A549 (cell line): ENCODE results near the gene HLCS. TPM values are rescaled to one million over a fixed set of nuclear protein-coding genes. Genes with fewer than 3 reads are reported as not detected.

Experiments
- ATAC-seq, 2 experiments: fragments of 200-7000 bp in 1 of 2; fragments of >200 bp in 1 of 2; cut with Nextera tagmentation in 1 of 2; cut with Tn5 transposase in 1 of 2; 3 replicates each; pipeline versions ENCODE4 v1.8.0 to v1.9.1; 2018 to 2020; ENCODE audit warnings: mild to moderate bottlenecking in 1 of 2, moderate library complexity in 1 of 2
- CTCF ChIA-PET: fragments of 300-600 bp; sonication (Branson Sonifier 250); formaldehyde crosslinking; extraction: SDS; loops from one replicate; lab custom pipeline; 2021; ENCODE audit warnings: antibody characterized with exemption, inconsistent platforms; lab: Yijun Ruan, JAX
- POLR2A ChIA-PET: fragments of 350-600 bp; formaldehyde crosslinking; extraction: SDS; loops from one replicate; lab custom pipeline; 2021; ENCODE audit warnings: antibody characterized with exemption, inconsistent platforms; lab: Yijun Ruan, JAX
- DNase-seq, 2 experiments: peaks; one replicate each; pipeline versions ENCODE4 v3.0.0 to v3.0.0-alpha.2; 2011 to 2016; ENCODE audit warnings: low read depth in 1 of 2, low spot score in 1 of 2
- FAIRE-seq: peaks from 2 replicates; lab custom pipeline; 2011; peaks lifted over from hg19 to GRCh38; lab: Jason Lieb, UNC
- H3K27ac ChIP-seq, 2 experiments: fragments of >200 bp; sonication (Bioruptor Twin); formaldehyde crosslinking; 3 replicates each; pipeline ENCODE4 v1.5.1; 2016 to 2017
- H3K4me1 ChIP-seq: fragments of >200 bp; sonication (Bioruptor Twin); formaldehyde crosslinking; 3 replicates; pipeline ENCODE4 v1.6.1; 2016
- H3K4me2 ChIP-seq: fragments of >200 bp; sonication (Bioruptor Twin); formaldehyde crosslinking; 3 replicates; pipeline ENCODE4 v1.6.1; 2016
- H3K4me3 ChIP-seq: fragments of >200 bp; sonication (Bioruptor Twin); formaldehyde crosslinking; 3 replicates; pipeline ENCODE4 v1.5.1; 2016
- H3K9me3 ChIP-seq: fragments of >200 bp; sonication (Bioruptor Twin); formaldehyde crosslinking; 3 replicates; pipeline ENCODE4 v1.6.1; 2016
- BHLHE40 ChIP-seq: IDR thresholded peaks from 2 replicates; pipeline ENCODE4 v1.6.1; 2012; ENCODE audit warnings: low read depth, low read length, inconsistent platforms
- CBX2 ChIP-seq: fragments of 200-600 bp; sonication (generic); IDR thresholded peaks from 2 replicates; pipeline ENCODE4 v1.6.1; 2016; ENCODE audit warnings: low read depth, mild to moderate bottlenecking, borderline replicate concordance
- CBX8 ChIP-seq: fragments of 200-600 bp; sonication (generic); IDR thresholded peaks from 2 replicates; pipeline ENCODE4 v1.6.1; 2016
- CEBPB ChIP-seq, 2 experiments: fragments of >200 bp in 1 of 2; sonication (Bioruptor Twin) in 1 of 2; formaldehyde crosslinking in 1 of 2; IDR thresholded peaks; 2 replicates each; pipeline ENCODE4 v1.6.1; 2012 to 2016
- CHD2 ChIP-seq: fragments of 150-350 bp; IDR thresholded peaks from 2 replicates; pipeline ENCODE4 v1.6.1; 2014; ENCODE audit warnings: low read length; ENCODE audit not compliant: partially characterized antibody
- CHD4 ChIP-seq: fragments of 200-600 bp; sonication (generic); IDR thresholded peaks from 2 replicates; pipeline ENCODE4 v1.6.1; 2016; ENCODE audit warnings: antibody characterized with exemption, mild to moderate bottlenecking, borderline replicate concordance
- EHMT2 ChIP-seq: fragments of 200-600 bp; sonication (generic); IDR thresholded peaks from 2 replicates; pipeline ENCODE4 v1.6.1; 2016; ENCODE audit warnings: antibody characterized with exemption, low read depth, mild to moderate bottlenecking, moderate library complexity
- FOXS1 ChIP-seq: fragments of 250-450 bp; sonication (Bioruptor Pico); IDR thresholded peaks from 2 replicates; pipeline ENCODE4 v1.5.0; 2020; ENCODE audit warnings: mild to moderate bottlenecking, moderate library complexity
- HDAC2 ChIP-seq: fragments of 200-600 bp; sonication (generic); IDR thresholded peaks from 2 replicates; pipeline ENCODE4 v1.6.1; 2016
- HEYL ChIP-seq: fragments of 250-450 bp; sonication (Bioruptor Pico); IDR thresholded peaks from 2 replicates; pipeline ENCODE4 v1.8.0; 2021; ENCODE audit warnings: mild to moderate bottlenecking, moderate library complexity
- HOXA7 ChIP-seq: fragments of 250-450 bp; sonication (Bioruptor Pico); IDR thresholded peaks from 2 replicates; pipeline ENCODE4 v1.5.0; 2020; ENCODE audit warnings: mild to moderate bottlenecking, moderate library complexity
- HOXB5 ChIP-seq: fragments of 250-450 bp; sonication (Bioruptor Pico); IDR thresholded peaks from 2 replicates; pipeline ENCODE4 v1.5.0; 2020; ENCODE audit warnings: mild to moderate bottlenecking, moderate library complexity
- KDM5A ChIP-seq: fragments of 200-600 bp; sonication (generic); IDR thresholded peaks from 2 replicates; pipeline ENCODE4 v1.6.1; 2016; ENCODE audit warnings: antibody characterized with exemption, mild to moderate bottlenecking
- NFE2L2 ChIP-seq: fragments of 150-350 bp; conservative IDR thresholded peaks from 2 replicates; pipeline ENCODE4 v1.6.1; 2014; ENCODE audit warnings: low read length
- NPAS2 ChIP-seq: fragments of 250-450 bp; sonication (Bioruptor Pico); IDR thresholded peaks from 2 replicates; pipeline ENCODE4 v1.8.0; 2022; ENCODE audit warnings: mild to moderate bottlenecking, moderate library complexity, borderline replicate concordance
- NR3C1 ChIP-seq: fragments of >200 bp; sonication (Bioruptor Twin); formaldehyde crosslinking; IDR thresholded peaks from 3 replicates; pipeline ENCODE4 v1.6.1; 2017
- POLR2AphosphoS2 ChIP-seq: conservative IDR thresholded peaks from 2 replicates; pipeline ENCODE4 v1.6.1; 2012; ENCODE audit warnings: low read length, improper control_type of control experiment, inconsistent platforms
- RARB ChIP-seq: fragments of 250-450 bp; sonication (Bioruptor Pico); IDR thresholded peaks from 2 replicates; pipeline ENCODE4 v1.8.0; 2021; ENCODE audit warnings: mild to moderate bottlenecking, moderate library complexity
- RCOR1 ChIP-seq: fragments of 150-350 bp; IDR thresholded peaks from 2 replicates; pipeline ENCODE4 v1.6.1; 2014; ENCODE audit warnings: antibody characterized with exemption, low read length, low read depth
- RFX5 ChIP-seq: fragments of 450-650 bp; IDR thresholded peaks from 2 replicates; pipeline ENCODE4 v1.7.1; 2014; ENCODE audit warnings: antibody characterized with exemption, mild to moderate bottlenecking, moderate library complexity
- TFCP2L1 ChIP-seq: fragments of 250-450 bp; sonication (Bioruptor Pico); IDR thresholded peaks from 2 replicates; pipeline ENCODE4 v1.5.0; 2021; ENCODE audit warnings: mild to moderate bottlenecking
- TP53 ChIP-seq: fragments of 250-450 bp; sonication (Bioruptor Pico); IDR thresholded peaks from 2 replicates; pipeline ENCODE4 v1.5.0; 2021; ENCODE audit warnings: mild to moderate bottlenecking, moderate library complexity
- WGBS: methylation state at CpG from one replicate; pipeline ENCODE4 v1.1.6; 2017; ENCODE audit errors: missing lambda C conversion rate; 5-methylcytosine and 5-hydroxymethylcytosine counted together
- polyA plus RNA-seq, 4 experiments: library from polyadenylated mRNA; depleted of rRNA in 3 of 4; stranded (reverse); fragments of >200 nt; fragmentation: RNase III in 1 of 4; extraction: RNeasy Plus Mini Kit Qiagen cat#74134 plus additional on column Dnase treatment in 1 of 4; gene quantifications; 2 replicates in 3 of 4; 3 replicates in 1 of 4; pipeline ENCODE4 v1.2.3, GENCODE V29; 2011 to 2017
- TF ChIP-seq, protein P1 (sequence below): IDR thresholded peaks from 2 replicates; pipeline ENCODE4 v1.6.1; 2012; ENCODE audit warnings: low read depth, borderline replicate concordance
- TF ChIP-seq, protein P2 (sequence below): fragments of >200 bp; sonication (Bioruptor Twin); formaldehyde crosslinking; IDR thresholded peaks from 3 replicates; pipeline ENCODE4 v1.6.1; 2016
- TF ChIP-seq, protein P3 (sequence below): fragments of 150-350 bp; IDR thresholded peaks from 2 replicates; pipeline ENCODE4 v1.6.1; 2014; ENCODE audit warnings: low read depth, mild to moderate bottlenecking, low read length
- TF ChIP-seq, protein P4 (sequence below): fragments of 450-650 bp; IDR thresholded peaks from 2 replicates; pipeline ENCODE4 v1.6.1; 2014; ENCODE audit warnings: antibody characterized with exemption

HLCS gene
- polyA plus RNA-seq, 2 of the 4 experiments (the other 2 are of a cell fraction) = 8.4 to 24.3 TPM

DNA sequence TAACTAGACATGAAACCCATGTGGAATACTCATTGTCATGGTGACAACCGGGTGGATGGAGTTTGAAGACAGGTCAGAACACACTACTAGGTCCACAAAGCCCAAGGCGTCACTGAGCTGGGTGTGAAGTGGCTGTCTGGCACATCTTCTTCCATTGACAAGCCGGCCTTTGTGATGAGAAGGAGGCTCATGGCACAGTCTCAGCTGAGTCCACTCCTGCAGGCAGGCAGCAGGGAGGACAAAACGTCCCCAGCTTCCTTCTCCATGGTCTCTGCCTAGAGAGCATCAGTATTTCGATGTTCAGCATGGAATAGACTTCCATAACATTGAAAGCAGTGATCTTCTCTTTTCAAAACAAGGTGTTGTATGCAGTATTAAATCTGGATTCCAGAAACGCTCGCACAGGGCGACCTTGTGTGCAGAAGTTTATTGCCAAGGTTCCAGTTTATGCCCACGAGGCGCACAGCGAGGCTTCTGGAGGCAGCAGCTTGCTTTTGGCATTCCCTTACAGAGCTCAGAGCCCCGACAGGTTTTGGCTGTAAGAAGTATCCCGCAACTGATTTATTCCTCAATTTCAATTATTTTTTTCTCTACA, 163.3 kb downstream of the HLCS start:
- POLR2A ChIA-PET = no interaction called here
- ATAC-seq = no peak
- Histone ChIP-seq H3K9me3 (peaks cover 3% of the 10 kb centered on the region; the same call in 1 of the 3 replicates), H3K4me1 (peaks cover 8% of the 10 kb centered on the region), H3K27ac (no peak overlapping the region), H3K4me3 (no peak overlapping the region), H3K4me2 (no peak overlapping the region)
- DNase-seq = no peak
- WGBS = 86% methylated on average over 13 of the region's 13 CpGs
- FAIRE-seq = no peak
- CTCF ChIA-PET = interaction anchor here (1.3 to 1.5 kb wide), 3 partner anchors 10 to 46 kb away, joined by 3 read pairs; no protein-coding TSS in a partner anchor
- TF ChIP-seq CEBPB (IDR thresholded peaks at IDR 0.05) = no peak
- TF ChIP-seq, protein P1, sequence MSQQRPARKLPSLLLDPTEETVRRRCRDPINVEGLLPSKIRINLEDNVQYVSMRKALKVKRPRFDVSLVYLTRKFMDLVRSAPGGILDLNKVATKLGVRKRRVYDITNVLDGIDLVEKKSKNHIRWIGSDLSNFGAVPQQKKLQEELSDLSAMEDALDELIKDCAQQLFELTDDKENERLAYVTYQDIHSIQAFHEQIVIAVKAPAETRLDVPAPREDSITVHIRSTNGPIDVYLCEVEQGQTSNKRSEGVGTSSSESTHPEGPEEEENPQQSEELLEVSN = no peak
- no peak for TF ChIP-seq TP53 (CRISPR knock-in tag)
- no peak for TF ChIP-seq NR3C1
- no peak for TF ChIP-seq HDAC2
- TF ChIP-seq RCOR1 = no peak
- TF ChIP-seq RFX5 = no peak
- TF ChIP-seq KDM5A = no peak
- no peak for TF ChIP-seq HEYL
- TF ChIP-seq NPAS2 = no peak
- TF ChIP-seq NFE2L2 = no peak
- TF ChIP-seq EHMT2 = no peak

DNA sequence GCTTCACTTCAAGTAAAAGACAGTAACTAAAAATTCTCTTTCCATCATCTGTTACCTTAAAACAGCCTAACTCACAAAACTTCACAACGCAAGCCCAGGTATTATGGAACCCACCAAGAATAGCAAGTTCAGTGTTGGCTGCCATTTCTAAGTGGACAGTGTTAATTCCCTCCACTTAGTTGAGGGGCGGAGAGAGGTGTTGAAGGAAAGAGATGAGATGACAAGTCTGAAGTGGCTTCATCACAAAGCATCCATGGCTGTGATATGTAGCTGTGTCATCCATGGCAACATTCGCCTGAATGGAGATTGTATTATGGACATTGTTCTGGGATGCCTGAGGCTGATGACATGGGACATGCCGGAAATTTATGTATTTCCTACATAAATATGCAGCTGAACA, 165.7 kb downstream of the HLCS start:
- DNase-seq = no peak
- TF ChIP-seq CHD4 = no peak
- TF ChIP-seq, protein P2, sequence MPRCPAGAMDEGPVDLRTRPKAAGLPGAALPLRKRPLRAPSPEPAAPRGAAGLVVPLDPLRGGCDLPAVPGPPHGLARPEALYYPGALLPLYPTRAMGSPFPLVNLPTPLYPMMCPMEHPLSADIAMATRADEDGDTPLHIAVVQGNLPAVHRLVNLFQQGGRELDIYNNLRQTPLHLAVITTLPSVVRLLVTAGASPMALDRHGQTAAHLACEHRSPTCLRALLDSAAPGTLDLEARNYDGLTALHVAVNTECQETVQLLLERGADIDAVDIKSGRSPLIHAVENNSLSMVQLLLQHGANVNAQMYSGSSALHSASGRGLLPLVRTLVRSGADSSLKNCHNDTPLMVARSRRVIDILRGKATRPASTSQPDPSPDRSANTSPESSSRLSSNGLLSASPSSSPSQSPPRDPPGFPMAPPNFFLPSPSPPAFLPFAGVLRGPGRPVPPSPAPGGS = no peak
- TF ChIP-seq HOXA7 (CRISPR knock-in tag) = no peak
- TF ChIP-seq CHD2 = no peak
- no peak for TF ChIP-seq BHLHE40
- no peak for TF ChIP-seq HDAC2
- TF ChIP-seq, protein P3, sequence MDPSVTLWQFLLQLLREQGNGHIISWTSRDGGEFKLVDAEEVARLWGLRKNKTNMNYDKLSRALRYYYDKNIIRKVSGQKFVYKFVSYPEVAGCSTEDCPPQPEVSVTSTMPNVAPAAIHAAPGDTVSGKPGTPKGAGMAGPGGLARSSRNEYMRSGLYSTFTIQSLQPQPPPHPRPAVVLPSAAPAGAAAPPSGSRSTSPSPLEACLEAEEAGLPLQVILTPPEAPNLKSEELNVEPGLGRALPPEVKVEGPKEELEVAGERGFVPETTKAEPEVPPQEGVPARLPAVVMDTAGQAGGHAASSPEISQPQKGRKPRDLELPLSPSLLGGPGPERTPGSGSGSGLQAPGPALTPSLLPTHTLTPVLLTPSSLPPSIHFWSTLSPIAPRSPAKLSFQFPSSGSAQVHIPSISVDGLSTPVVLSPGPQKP = no peak
- no peak for TF ChIP-seq TFCP2L1 (CRISPR knock-in tag)
- no peak for TF ChIP-seq CBX2
- TF ChIP-seq, protein P1 = no peak
- no peak for ATAC-seq
- Histone ChIP-seq H3K4me1 (no peaks in the 10 kb centered on the region), H3K4me2 (no peak overlapping the region), H3K9me3 (peaks cover 18% of the 10 kb centered on the region), H3K27ac (no peak overlapping the region), H3K4me3 (no peak overlapping the region)
- ChIA-PET CTCF (interaction anchor here (1.0 kb wide), 1 partner anchor 16 kb away, joined by 3 read pairs; no protein-coding TSS in a partner anchor), POLR2A (no interaction called here)
- no peak for FAIRE-seq
- 88% methylated on average over 4 of the region's 4 CpGs for WGBS

DNA sequence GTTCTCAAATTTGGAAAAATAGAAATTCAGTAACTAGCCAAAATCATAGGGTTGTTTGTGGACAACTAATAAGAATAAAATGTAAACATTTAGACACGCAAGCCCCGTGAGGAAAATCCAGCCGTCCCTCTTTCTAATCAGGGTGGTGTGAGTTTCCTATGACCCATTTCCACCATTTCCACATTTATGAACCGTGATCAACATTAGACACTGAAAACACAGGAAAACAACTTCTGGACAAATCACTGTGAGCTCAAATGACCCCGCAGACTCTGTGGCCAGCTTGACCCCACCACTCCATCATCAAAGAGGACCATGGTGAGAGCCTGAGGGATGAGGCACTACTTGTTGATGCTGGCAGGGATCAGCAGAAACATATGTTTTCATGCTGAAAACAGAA, 166.6 kb downstream of the HLCS start:
- ChIA-PET POLR2A (no interaction called here), CTCF (no interaction called here)
- Histone ChIP-seq H3K9me3 (peaks cover 22% of the 10 kb centered on the region), H3K4me2 (no peak overlapping the region), H3K4me3 (no peak overlapping the region), H3K27ac (no peak overlapping the region), H3K4me1 (no peaks in the 10 kb centered on the region)
- WGBS = 94% methylated on average over 5 of the region's 5 CpGs
- ATAC-seq = no peak
- no peak for DNase-seq
- TF ChIP-seq FOXS1 (no peak), HDAC2 (no peak), NR3C1 (no peak), EHMT2 (no peak), RARB (no peak), RCOR1 (no peak), CBX8 (no peak), POLR2AphosphoS2 (no peak), HOXB5 (no peak)
- TF ChIP-seq, protein P4, sequence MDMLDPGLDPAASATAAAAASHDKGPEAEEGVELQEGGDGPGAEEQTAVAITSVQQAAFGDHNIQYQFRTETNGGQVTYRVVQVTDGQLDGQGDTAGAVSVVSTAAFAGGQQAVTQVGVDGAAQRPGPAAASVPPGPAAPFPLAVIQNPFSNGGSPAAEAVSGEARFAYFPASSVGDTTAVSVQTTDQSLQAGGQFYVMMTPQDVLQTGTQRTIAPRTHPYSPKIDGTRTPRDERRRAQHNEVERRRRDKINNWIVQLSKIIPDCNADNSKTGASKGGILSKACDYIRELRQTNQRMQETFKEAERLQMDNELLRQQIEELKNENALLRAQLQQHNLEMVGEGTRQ = no peak
- no peak for FAIRE-seq
